ENCODE measurements around the gene DLG2. TPM values are rescaled to one million over a fixed set of nuclear protein-coding genes. Genes with fewer than 3 reads are reported as not detected.

DLG2 gene
- polyA plus RNA-seq, 1 donor, result 8.1 TPM

DNA sequence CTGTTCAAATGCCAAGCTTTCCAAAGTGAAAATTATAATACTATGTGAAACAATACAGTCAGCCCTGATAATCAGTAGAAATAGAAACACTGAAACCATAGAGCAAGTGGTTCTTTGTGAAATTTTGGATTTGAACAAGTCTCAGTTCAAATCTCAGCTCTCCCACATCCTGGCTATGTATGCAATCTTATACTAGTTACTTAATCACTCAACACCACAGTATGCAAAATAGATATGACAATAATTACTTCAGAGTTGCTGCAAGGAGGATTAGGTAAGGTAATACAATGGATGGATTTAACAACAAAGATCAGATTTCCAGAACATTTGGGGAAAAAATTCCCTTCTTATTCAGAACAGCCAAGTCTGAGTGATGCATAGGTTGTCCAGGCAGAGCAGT lies 1489.2 kb downstream of the DLG2 start:
- Histone ChIP-seq H3K9me3 (ENCODE audit: control insufficient read depth, low read depth, low read length) (no peaks in the 10 kb centered on the region), H3K4me3 (ENCODE audit: low read length) (no peak overlapping the region)

DNA sequence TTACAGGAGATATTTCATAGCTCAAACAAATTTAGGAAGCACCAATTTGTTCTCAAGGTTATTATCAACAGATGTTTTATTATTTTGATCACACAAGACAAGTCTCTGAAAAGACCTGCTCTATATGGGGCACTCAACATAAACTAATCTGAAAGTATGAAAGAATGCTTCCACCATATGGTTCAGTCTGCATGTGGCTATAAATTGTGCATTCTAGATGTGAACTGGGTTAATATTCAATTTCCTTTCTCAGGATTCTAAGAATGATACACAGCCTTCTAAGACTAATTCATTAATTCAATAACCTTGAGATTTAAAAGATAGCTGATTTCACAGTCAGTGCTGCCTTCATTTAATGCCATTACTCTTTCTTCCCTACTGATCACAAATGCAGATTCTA lies 1489.6 kb downstream of the DLG2 start:
- Histone ChIP-seq H3K27me3 (ENCODE audit: control insufficient read depth, insufficient read depth, low read length) (no peaks in the 10 kb centered on the region), H3K4me3 (ENCODE audit: low read length) (no peak overlapping the region), H3K36me3 (ENCODE audit: control insufficient read depth, insufficient read depth, low read length) (no peaks in the 10 kb centered on the region), H3K9me3 (ENCODE audit: control insufficient read depth, low read depth, low read length) (no peaks in the 10 kb centered on the region), H3K27ac (ENCODE audit: low read length) (no peak overlapping the region), H3K4me1 (ENCODE audit: control insufficient read depth, insufficient read depth, low read length) (no peaks in the 10 kb centered on the region)
- no peak for DNase-seq

More for the DNA sequence above, 1489.2 kb downstream of the DLG2 start:
- no peaks in the 10 kb centered on the region for H3K4me1 ChIP-seq (ENCODE audit: control insufficient read depth, insufficient read depth, low read length)
- no peak overlapping the region for H3K27ac ChIP-seq (ENCODE audit: low read length)
- no peaks in the 10 kb centered on the region for H3K27me3 ChIP-seq (ENCODE audit: control insufficient read depth, insufficient read depth, low read length)
- DNase-seq, result no peak
- H3K36me3 ChIP-seq (ENCODE audit: control insufficient read depth, insufficient read depth, low read length), result no peaks in the 10 kb centered on the region

DNA sequence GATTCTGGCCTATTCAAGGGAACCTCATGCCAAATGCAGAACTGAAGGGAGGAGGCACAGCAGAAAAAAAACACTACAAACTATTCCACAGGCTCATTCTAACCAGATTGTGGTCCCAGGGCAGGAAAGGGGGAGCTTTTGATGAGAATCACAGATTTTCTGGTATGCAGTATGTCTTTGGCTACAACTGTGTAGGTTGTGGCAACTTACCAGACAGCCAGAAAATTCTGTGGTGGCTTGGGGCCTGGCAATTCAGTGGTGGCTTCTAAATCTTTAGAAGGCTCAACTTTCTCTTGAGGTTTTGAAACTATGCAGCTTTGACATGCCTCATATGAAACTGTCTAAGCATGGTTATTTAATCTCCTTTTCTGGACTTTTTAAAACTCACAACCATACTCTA lies 1490.2 kb downstream of the DLG2 start:
- no peaks in the 10 kb centered on the region for H3K9me3 ChIP-seq (ENCODE audit: control insufficient read depth, low read depth, low read length)
- no peak overlapping the region for H3K4me3 ChIP-seq (ENCODE audit: low read length)
- H3K4me1 ChIP-seq (ENCODE audit: control insufficient read depth, insufficient read depth, low read length), result no peaks in the 10 kb centered on the region
- DNase-seq, result no peak
- no peaks in the 10 kb centered on the region for H3K36me3 ChIP-seq (ENCODE audit: control insufficient read depth, insufficient read depth, low read length)
- H3K27me3 ChIP-seq (ENCODE audit: control insufficient read depth, insufficient read depth, low read length), result no peaks in the 10 kb centered on the region
- H3K27ac ChIP-seq (ENCODE audit: low read length), result no peak overlapping the region

DNA sequence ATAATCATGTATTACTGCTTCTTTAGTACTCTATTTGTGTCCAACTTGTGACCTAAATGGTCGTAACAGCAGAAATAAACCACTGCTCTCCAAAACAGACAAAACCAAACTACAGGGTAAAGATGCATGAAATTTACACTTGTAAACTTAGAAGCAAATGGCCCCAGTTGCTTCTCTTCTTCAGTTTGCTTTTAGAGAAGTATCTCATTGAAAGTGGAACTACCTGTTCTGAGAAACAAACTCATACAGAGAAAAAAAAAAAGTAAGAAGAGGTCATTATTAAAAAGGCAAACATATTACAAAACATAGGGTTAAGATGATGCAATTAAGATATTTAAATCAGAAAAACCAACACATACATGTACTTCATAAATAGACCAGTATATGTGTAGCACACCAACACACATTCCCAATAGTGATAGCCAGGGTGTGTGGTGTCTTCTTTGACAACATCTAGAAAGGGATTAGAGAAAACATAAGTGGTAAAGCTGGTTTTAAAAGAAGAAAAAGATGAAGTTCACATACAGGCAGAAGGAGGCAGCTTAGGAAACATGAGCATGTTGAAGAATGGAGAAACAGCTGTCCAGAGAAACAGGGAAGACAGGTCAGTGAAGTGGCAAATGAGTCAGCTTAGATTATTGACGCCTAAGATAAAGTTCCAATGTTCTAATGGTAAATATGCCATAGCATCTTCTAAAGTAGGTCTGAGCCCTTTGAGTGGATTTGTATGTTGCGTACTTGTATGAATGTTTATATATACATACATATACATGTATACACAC lies 1496.3 kb downstream of the DLG2 start:
- WGBS (ENCODE audit: insufficient coverage, low lambda C conversion rate), result 67% methylated on average over 1 of the region's 3 CpGs
- H3K4me3 ChIP-seq (ENCODE audit: low read length), result no peak overlapping the region
- DNase-seq, result no peak
- no peak overlapping the region for H3K27ac ChIP-seq (ENCODE audit: low read length)
- H3K27me3 ChIP-seq (ENCODE audit: control insufficient read depth, insufficient read depth, low read length), result no peaks in the 10 kb centered on the region
- no peaks in the 10 kb centered on the region for H3K4me1 ChIP-seq (ENCODE audit: control insufficient read depth, insufficient read depth, low read length)
- no peaks in the 10 kb centered on the region for H3K9me3 ChIP-seq (ENCODE audit: control insufficient read depth, low read depth, low read length)
- no peaks in the 10 kb centered on the region for H3K36me3 ChIP-seq (ENCODE audit: control insufficient read depth, insufficient read depth, low read length)

DNA sequence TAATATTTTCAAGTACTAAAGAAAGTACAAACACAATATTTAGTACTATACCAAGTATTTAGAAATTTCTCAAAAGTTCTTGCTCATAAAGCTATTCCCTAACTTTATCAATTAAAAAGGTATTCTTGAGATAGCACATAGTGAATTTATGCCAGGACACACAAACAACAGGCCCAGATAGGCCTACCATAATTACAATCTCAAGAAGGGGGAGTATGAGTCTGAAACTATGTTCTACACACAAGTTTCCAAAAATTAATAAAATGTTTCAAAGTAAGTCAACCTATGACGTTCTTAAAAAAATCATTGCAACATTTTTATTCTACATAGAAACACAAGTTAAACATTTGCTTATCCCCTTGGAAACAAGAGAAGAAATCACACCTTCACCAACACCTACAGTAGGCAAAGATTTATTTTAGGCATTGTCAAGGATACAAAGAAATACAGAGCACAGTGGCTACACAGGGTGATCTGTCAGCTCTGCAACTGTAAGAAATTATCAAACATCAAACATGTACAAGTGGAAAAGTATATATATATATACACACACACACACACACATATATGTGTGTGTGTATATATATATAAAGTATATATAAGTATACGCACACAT lies 1497.1 kb downstream of the DLG2 start:
- no peaks in the 10 kb centered on the region for H3K27me3 ChIP-seq (ENCODE audit: control insufficient read depth, insufficient read depth, low read length)
- WGBS (ENCODE audit: insufficient coverage, low lambda C conversion rate), result 67% methylated on average over 1 of the region's 2 CpGs
- H3K4me3 ChIP-seq (ENCODE audit: low read length), result no peak overlapping the region
- H3K9me3 ChIP-seq (ENCODE audit: control insufficient read depth, low read depth, low read length), result no peaks in the 10 kb centered on the region
- no peaks in the 10 kb centered on the region for H3K36me3 ChIP-seq (ENCODE audit: control insufficient read depth, insufficient read depth, low read length)
- H3K27ac ChIP-seq (ENCODE audit: low read length), result no peak overlapping the region
- no peak for DNase-seq
- no peaks in the 10 kb centered on the region for H3K4me1 ChIP-seq (ENCODE audit: control insufficient read depth, insufficient read depth, low read length)

DNA sequence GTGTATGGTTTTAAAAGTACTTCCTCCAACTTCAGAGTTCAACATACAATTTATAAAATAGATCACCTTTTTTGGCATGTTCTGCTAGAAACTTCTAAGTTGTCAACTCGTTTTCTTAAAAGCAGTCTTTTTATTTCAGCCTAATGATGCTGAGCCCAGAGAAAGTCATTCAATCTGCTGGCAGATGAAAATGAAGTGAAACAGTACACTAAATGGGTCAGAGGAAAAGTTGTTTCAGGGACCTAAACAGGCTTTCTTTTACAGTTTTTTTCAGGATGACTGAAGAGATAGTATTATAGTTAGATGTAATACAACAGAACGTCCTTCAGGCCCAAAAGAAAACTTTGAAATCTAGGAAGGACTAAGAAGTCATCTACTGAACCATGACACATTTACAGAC lies 1498.3 kb downstream of the DLG2 start:
- no peaks in the 10 kb centered on the region for H3K36me3 ChIP-seq (ENCODE audit: control insufficient read depth, insufficient read depth, low read length)
- DNase-seq, result no peak
- H3K27me3 ChIP-seq (ENCODE audit: control insufficient read depth, insufficient read depth, low read length), result no peaks in the 10 kb centered on the region
- H3K4me3 ChIP-seq (ENCODE audit: low read length), result no peak overlapping the region
- 50% methylated on average over 1 of the region's 2 CpGs for WGBS (ENCODE audit: insufficient coverage, low lambda C conversion rate)
- H3K4me1 ChIP-seq (ENCODE audit: control insufficient read depth, insufficient read depth, low read length), result no peaks in the 10 kb centered on the region
- no peak overlapping the region for H3K27ac ChIP-seq (ENCODE audit: low read length)
- no peaks in the 10 kb centered on the region for H3K9me3 ChIP-seq (ENCODE audit: control insufficient read depth, low read depth, low read length)

DNA sequence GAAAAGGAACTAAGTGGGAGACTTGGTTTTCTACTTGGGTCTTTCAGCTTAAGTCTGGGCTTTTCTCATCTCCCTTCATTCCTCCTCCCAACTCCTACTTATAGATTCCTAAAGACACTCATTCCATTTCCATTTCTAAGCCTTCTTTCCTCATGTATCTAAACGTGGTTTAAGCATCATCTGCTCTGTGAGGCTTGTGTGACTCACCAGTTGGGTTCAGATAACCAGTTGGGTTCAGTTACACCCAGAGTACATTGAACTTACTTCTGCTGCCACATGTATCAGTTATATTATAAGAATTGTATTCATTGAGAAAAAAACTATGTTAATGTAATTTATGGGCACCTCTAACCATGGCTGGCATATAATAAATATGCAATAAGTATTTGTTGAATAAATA lies 1509.8 kb downstream of the DLG2 start:
- H3K36me3 ChIP-seq (ENCODE audit: control insufficient read depth, insufficient read depth, low read length), result no peaks in the 10 kb centered on the region
- DNase-seq, result no peak
- H3K4me3 ChIP-seq (ENCODE audit: low read length), result no peak overlapping the region
- no peaks in the 10 kb centered on the region for H3K27me3 ChIP-seq (ENCODE audit: control insufficient read depth, insufficient read depth, low read length)
- H3K9me3 ChIP-seq (ENCODE audit: control insufficient read depth, low read depth, low read length), result no peaks in the 10 kb centered on the region
- WGBS (ENCODE audit: insufficient coverage, low lambda C conversion rate), result 40% methylated on average over 1 of the region's 1 CpG
- H3K4me1 ChIP-seq (ENCODE audit: control insufficient read depth, insufficient read depth, low read length), result no peaks in the 10 kb centered on the region
- no peak overlapping the region for H3K27ac ChIP-seq (ENCODE audit: low read length)

DNA sequence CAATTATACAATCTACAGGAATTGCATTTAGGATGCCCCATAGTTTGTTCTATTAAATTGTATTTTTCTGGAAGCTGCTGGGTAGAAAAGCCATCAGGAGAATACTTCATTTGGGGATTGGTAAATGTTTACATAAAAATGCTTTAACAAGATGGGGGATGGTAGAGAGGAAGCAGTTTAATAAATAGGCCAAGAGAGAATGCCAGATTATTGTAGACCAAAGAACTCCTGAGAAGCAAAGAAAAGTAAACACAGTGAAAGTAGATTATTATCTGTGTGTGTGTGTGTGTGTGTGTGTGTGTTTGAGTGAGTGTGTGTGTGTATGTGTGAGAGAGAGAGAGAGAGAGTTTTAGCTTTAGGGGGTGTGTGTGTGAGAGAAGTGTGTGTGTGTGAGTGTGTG lies 1520.6 kb downstream of the DLG2 start:
- H3K4me1 ChIP-seq (ENCODE audit: control insufficient read depth, insufficient read depth, low read length), result no peaks in the 10 kb centered on the region
- no peaks in the 10 kb centered on the region for H3K27me3 ChIP-seq (ENCODE audit: control insufficient read depth, insufficient read depth, low read length)
- no peaks in the 10 kb centered on the region for H3K9me3 ChIP-seq (ENCODE audit: control insufficient read depth, low read depth, low read length)
- H3K36me3 ChIP-seq (ENCODE audit: control insufficient read depth, insufficient read depth, low read length), result no peaks in the 10 kb centered on the region
- H3K4me3 ChIP-seq (ENCODE audit: low read length), result no peak overlapping the region
- H3K27ac ChIP-seq (ENCODE audit: low read length), result no peak overlapping the region
- DNase-seq, result no peak

DNA sequence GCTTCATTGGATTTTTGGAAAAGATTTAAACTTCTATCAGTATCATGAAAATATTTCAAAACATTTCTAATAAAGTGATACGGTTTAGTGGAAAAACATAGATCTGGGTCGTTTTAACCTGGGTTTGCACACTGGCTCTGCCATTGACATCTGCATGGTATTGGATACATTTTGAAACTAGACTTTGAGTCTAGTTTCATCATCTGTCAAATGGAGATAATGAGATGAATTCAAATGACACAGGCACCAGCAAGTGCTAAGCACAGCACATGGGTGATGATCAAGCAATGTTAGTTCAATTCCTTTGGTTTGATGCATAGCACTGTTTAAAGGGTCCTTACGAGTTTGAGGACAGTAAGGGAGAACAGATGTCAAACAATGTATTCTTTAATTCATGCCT lies 1522.0 kb downstream of the DLG2 start:
- Histone ChIP-seq H3K4me1 (ENCODE audit: control insufficient read depth, insufficient read depth, low read length) (no peaks in the 10 kb centered on the region), H3K36me3 (ENCODE audit: control insufficient read depth, insufficient read depth, low read length) (no peaks in the 10 kb centered on the region), H3K4me3 (ENCODE audit: low read length) (no peak overlapping the region), H3K27ac (ENCODE audit: low read length) (no peak overlapping the region), H3K9me3 (ENCODE audit: control insufficient read depth, low read depth, low read length) (no peaks in the 10 kb centered on the region), H3K27me3 (ENCODE audit: control insufficient read depth, insufficient read depth, low read length) (no peaks in the 10 kb centered on the region)
- DNase-seq, result no peak
- WGBS (ENCODE audit: insufficient coverage, low lambda C conversion rate), result 94% methylated on average over 3 of the region's 3 CpGs

DNA sequence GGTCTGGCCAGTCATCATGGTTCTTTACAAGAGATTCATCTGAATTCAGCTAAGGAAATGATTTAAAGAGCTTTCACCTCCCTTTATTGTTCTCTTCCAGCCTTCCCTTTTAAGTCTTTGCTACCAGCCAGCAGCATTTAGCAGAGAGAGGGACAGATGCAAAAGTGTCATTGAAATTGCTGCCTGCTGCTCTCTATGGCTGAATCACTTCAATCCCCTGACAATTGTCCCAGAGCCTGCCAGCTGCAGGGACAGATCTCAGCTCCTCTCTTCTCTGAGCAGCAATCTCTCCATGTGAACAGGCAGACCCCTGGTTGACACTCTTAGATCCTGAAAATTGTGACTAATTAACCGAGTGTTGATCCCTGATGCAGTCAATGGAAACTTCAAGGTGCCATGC lies 1524.0 kb downstream of the DLG2 start:
- Histone ChIP-seq H3K4me3 (ENCODE audit: low read length) (no peak overlapping the region), H3K27me3 (ENCODE audit: control insufficient read depth, insufficient read depth, low read length) (no peaks in the 10 kb centered on the region), H3K36me3 (ENCODE audit: control insufficient read depth, insufficient read depth, low read length) (no peaks in the 10 kb centered on the region), H3K4me1 (ENCODE audit: control insufficient read depth, insufficient read depth, low read length) (no peaks in the 10 kb centered on the region), H3K27ac (ENCODE audit: low read length) (no peak overlapping the region), H3K9me3 (ENCODE audit: control insufficient read depth, low read depth, low read length) (no peaks in the 10 kb centered on the region)
- no peak for DNase-seq
- WGBS (ENCODE audit: insufficient coverage, low lambda C conversion rate), result no CpG with 5 or more reads among the region's 1 CpG

DNA sequence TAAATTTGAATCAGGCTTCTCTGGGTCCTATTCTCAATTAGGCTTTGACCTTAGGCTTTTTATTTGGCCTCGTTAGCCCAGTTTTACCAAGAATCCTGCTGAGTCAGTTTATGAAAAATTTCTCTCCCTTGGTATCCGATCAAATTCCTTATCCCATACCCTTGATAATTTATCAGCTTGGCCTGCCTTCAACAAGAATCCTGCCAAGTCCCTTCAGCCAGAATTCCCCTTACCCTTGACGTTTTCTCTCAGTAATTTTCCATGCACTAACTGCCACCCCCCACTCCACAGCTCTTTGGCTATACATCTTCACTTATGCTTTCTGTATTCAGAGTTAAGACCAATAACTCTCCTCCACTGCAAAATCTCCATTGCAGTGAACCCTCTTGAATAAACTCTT lies 1530.0 kb downstream of the DLG2 start:
- DNase-seq, result no peak
- Histone ChIP-seq H3K27ac (ENCODE audit: low read length) (no peak overlapping the region), H3K36me3 (ENCODE audit: control insufficient read depth, insufficient read depth, low read length) (no peaks in the 10 kb centered on the region), H3K27me3 (ENCODE audit: control insufficient read depth, insufficient read depth, low read length) (no peaks in the 10 kb centered on the region), H3K4me3 (ENCODE audit: low read length) (no peak overlapping the region), H3K9me3 (ENCODE audit: control insufficient read depth, low read depth, low read length) (no peaks in the 10 kb centered on the region), H3K4me1 (ENCODE audit: control insufficient read depth, insufficient read depth, low read length) (no peaks in the 10 kb centered on the region)
- 57% methylated on average over 1 of the region's 3 CpGs for WGBS (ENCODE audit: insufficient coverage, low lambda C conversion rate)
